CD14-positive monocyte (primary cell): ENCODE results near the gene SAT2. TPM values are rescaled to one million over a fixed set of nuclear protein-coding genes. Genes with fewer than 3 reads are reported as not detected.

Source experiments
- DNase-seq, 3 donors: peaks; one replicate each; pipeline ENCODE4 v3.0.0-alpha.2; 2011 to 2022
- H2AFZ ChIP-seq: 2 replicates; pipeline ENCODE4 v1.6.0; 2012; ENCODE audit warnings: mild to moderate bottlenecking, low read depth, low read length, inconsistent platforms; ENCODE audit not compliant: insufficient read depth, poor library complexity, severe bottlenecking
- H3K27ac ChIP-seq, 2 donors: 1 replicate in 1 of 2; 2 replicates in 1 of 2; pipeline ENCODE4 v1.5.1; 2012 to 2013; ENCODE audit warnings: low read length in 2 of 2, control low read depth in 1 of 2, inconsistent platforms in 1 of 2, low read depth in 1 of 2, mild to moderate bottlenecking in 1 of 2
- H3K27me3 ChIP-seq, 2 donors: one replicate each; pipeline versions ENCODE4 v1.6.0 to v1.6.1; 2011 to 2013; ENCODE audit warnings: low read length in 2 of 2; ENCODE audit not compliant: control insufficient read depth in 2 of 2, insufficient read depth in 2 of 2
- H3K36me3 ChIP-seq, 2 donors: replicated peaks in 1 of 2; 1 replicate in 1 of 2; 2 replicates in 1 of 2; pipeline versions ENCODE4 v1.5.1 to v1.6.1; 2012 to 2013; ENCODE audit warnings: low read length in 2 of 2, control low read depth in 1 of 2, inconsistent platforms in 1 of 2, mild to moderate bottlenecking in 1 of 2; ENCODE audit not compliant: insufficient read depth in 2 of 2, control insufficient read depth in 1 of 2
- H3K4me1 ChIP-seq, 2 donors: 1 replicate in 1 of 2; 2 replicates in 1 of 2; pipeline versions ENCODE4 v1.5.1 to v1.6.1; 2012 to 2013; ENCODE audit warnings: low read length in 2 of 2, control low read depth in 1 of 2, inconsistent platforms in 1 of 2, mild to moderate bottlenecking in 1 of 2, moderate library complexity in 1 of 2; ENCODE audit not compliant: insufficient read depth in 2 of 2, control insufficient read depth in 1 of 2
- H3K4me2 ChIP-seq: replicated peaks from 2 replicates; pipeline ENCODE3; 2012; ENCODE audit warnings: low read length, moderate library complexity, mild to moderate bottlenecking; ENCODE audit not compliant: poor library complexity, severe bottlenecking; ENCODE audit errors: extremely low read depth
- H3K4me3 ChIP-seq, 3 experiments: fragments of 200-600 bp in 1 of 3; sonication (generic) in 1 of 3; replicated peaks in 1 of 3; 1 replicate in 2 of 3; 2 replicates in 1 of 3; pipeline ENCODE4 v1.5.1; 2011 to 2013; ENCODE audit warnings: low read length in 3 of 3, mild to moderate bottlenecking in 3 of 3, control low read depth in 2 of 3, low read depth in 2 of 3, inconsistent platforms in 1 of 3, moderate library complexity in 1 of 3
- H3K79me2 ChIP-seq: 2 replicates; pipeline ENCODE4 v1.6.0; 2012; ENCODE audit warnings: mild to moderate bottlenecking, control low read depth, inconsistent platforms, low read length, moderate library complexity; ENCODE audit not compliant: insufficient read depth
- H3K9ac ChIP-seq: 2 replicates; pipeline ENCODE4 v1.6.0; 2017; ENCODE audit warnings: low read length, mild to moderate bottlenecking; ENCODE audit not compliant: insufficient read depth, poor library complexity, severe bottlenecking
- H3K9me3 ChIP-seq, 2 donors: replicated peaks in 1 of 2; 1 replicate in 1 of 2; 2 replicates in 1 of 2; pipeline versions ENCODE4 v1.5.1 to v1.6.1; 2012 to 2013; ENCODE audit warnings: low read length in 2 of 2, control low read depth in 1 of 2; ENCODE audit not compliant: control insufficient read depth in 1 of 2, insufficient read depth in 1 of 2
- H4K20me1 ChIP-seq: 2 replicates; pipeline ENCODE4 v1.6.0; 2012; ENCODE audit warnings: mild to moderate bottlenecking, low read length, control low read depth, moderate library complexity; ENCODE audit not compliant: insufficient read depth
- H3K27ac Mint-ChIP-seq, 7 donors: one replicate each; pipeline ENCODE4 v1.8.0; 2020; ENCODE audit warnings: mild to moderate bottlenecking in 7 of 7, mixed read lengths in 7 of 7, moderate library complexity in 6 of 7, inconsistent platforms in 2 of 7
- H3K27me3 Mint-ChIP-seq, 3 donors: one replicate each; pipeline ENCODE4 v1.8.0; 2021 to 2022; ENCODE audit warnings: low read depth in 3 of 3, mild to moderate bottlenecking in 3 of 3, mixed read lengths in 3 of 3, moderate library complexity in 3 of 3, inconsistent platforms in 1 of 3
- H3K36me3 Mint-ChIP-seq, 2 donors: one replicate each; pipeline ENCODE4 v1.8.0; 2020; ENCODE audit warnings: mixed read lengths in 2 of 2, inconsistent platforms in 1 of 2, mild to moderate bottlenecking in 1 of 2
- H3K4me1 Mint-ChIP-seq: one replicate; pipeline ENCODE4 v1.8.0; 2020; ENCODE audit warnings: mild to moderate bottlenecking, mixed read lengths
- H3K4me3 Mint-ChIP-seq, 2 donors: one replicate each; pipeline ENCODE4 v1.8.0; 2020; ENCODE audit warnings: mild to moderate bottlenecking in 2 of 2, mixed read lengths in 2 of 2, moderate library complexity in 1 of 2
- H3K9me3 Mint-ChIP-seq, 7 donors: one replicate each; pipeline ENCODE4 v1.8.0; 2020 to 2022; ENCODE audit warnings: mixed read lengths in 7 of 7, mild to moderate bottlenecking in 6 of 7, moderate library complexity in 6 of 7, inconsistent platforms in 2 of 7
- CTCF ChIP-seq: fragments of 200-600 bp; IDR thresholded peaks from one replicate; pipeline ENCODE4 v1.8.0; 2022; ENCODE audit warnings: antibody characterized with exemption, mild to moderate bottlenecking
- WGBS: methylation state at CpG from one replicate; pipeline ENCODE4 v1.1.5; 2013; ENCODE audit warnings: missing lambda C conversion rate; ENCODE audit not compliant: insufficient coverage; 5-methylcytosine and 5-hydroxymethylcytosine counted together
- intact Hi-C, 2 donors: fragments of 100-400 bp; cut with micrococcal nuclease; formaldehyde crosslinking; loops; one replicate each; pipeline versions ENCODE4 v1.15.0 to v1.15.1; 2023
- polyA plus RNA-seq, 3 donors: library from polyadenylated mRNA; depleted of rRNA in 1 of 3; unstranded in 2 of 3; stranded (reverse) in 1 of 3; fragments of 300-500 nt in 2 of 3; fragments of >200 nt in 1 of 3; fragmentation: Illumina TruSeq in 2 of 3; gene quantifications; 1 replicate in 2 of 3; 2 replicates in 1 of 3; pipeline ENCODE4 v1.2.3, GENCODE V29; 2012 to 2021

The SAT2 gene
- polyA plus RNA-seq, 3 donors, result 83.4 to 155 (median 89.8) TPM

- no peak for DNase-seq
- Histone ChIP-seq H3K36me3 (peaks cover 77 to 82% of the 10 kb centered on the region in 2 donors), H3K4me3 (no peak overlapping the region), H3K79me2 (peaks cover 9% of the 10 kb centered on the region), H4K20me1 (peaks cover 14% of the 10 kb centered on the region), H3K27ac (no peak overlapping the region), H3K27me3 (no peaks in the 10 kb centered on the region), H2AFZ (no peak overlapping the region), H3K9me3 (no peaks in the 10 kb centered on the region), H3K9ac (no peak overlapping the region), H3K4me2 (no peak overlapping the region), H3K4me1 (peaks cover 13 to 15% of the 10 kb centered on the region in 2 donors)
- WGBS, result 96% methylated on average over 4 of the region's 12 CpGs
- H3K36me3 Mint-ChIP-seq, result peaks cover 67 to 82% of the 10 kb centered on the region in 2 donors
- TF ChIP-seq CTCF, result no peak
- H3K4me1 Mint-ChIP-seq, result peaks cover 4% of the 10 kb centered on the region
- no peaks in the 10 kb centered on the region for H3K27me3 Mint-ChIP-seq
- no peak overlapping the region for H3K4me3 Mint-ChIP-seq
- H3K9me3 Mint-ChIP-seq, result no peaks in the 10 kb centered on the region
- intact Hi-C loops, result no loop called here
- H3K27ac Mint-ChIP-seq, result peak overlapping the region in 3 of 7 donors; percentile 35 to 83 (median 69)
Observed at GRCh38 chr17:7593296-7593695, 34.3 kb downstream of the SAT2 start.

GRCh38 chr17:7592422-7593021, 35.1 kb downstream of the SAT2 start:
- Histone ChIP-seq H3K27me3 (no peaks in the 10 kb centered on the region), H3K9ac (no peak overlapping the region), H3K9me3 (no peaks in the 10 kb centered on the region), H3K4me1 (peaks cover 21 to 23% of the 10 kb centered on the region in 2 donors), H4K20me1 (peaks cover 17% of the 10 kb centered on the region), H2AFZ (no peak overlapping the region), H3K36me3 (peaks cover 79 to 82% of the 10 kb centered on the region in 2 donors), H3K4me3 (no peak overlapping the region), H3K4me2 (no peak overlapping the region), H3K79me2 (peaks cover 12% of the 10 kb centered on the region), H3K27ac (peak overlapping the region in 1 of 2 donors; percentile 26)
- no peaks in the 10 kb centered on the region for H3K9me3 Mint-ChIP-seq
- H3K27ac Mint-ChIP-seq, result peak overlapping the region in 1 of 7 donors; percentile 16
- TF ChIP-seq CTCF, result no peak
- intact Hi-C loops, result no loop called here
- WGBS, result 97% methylated on average over 4 of the region's 23 CpGs
- peaks cover 70 to 84% of the 10 kb centered on the region in 2 donors for H3K36me3 Mint-ChIP-seq
- DNase-seq, result no peak
- H3K4me3 Mint-ChIP-seq, result no peak overlapping the region
- peaks cover 11% of the 10 kb centered on the region for H3K4me1 Mint-ChIP-seq
- H3K27me3 Mint-ChIP-seq, result no peaks in the 10 kb centered on the region
